Fibroblast of the aortic adventitia (primary cell): Measurements from ENCODE around the gene TMEM200B. TPM values are rescaled to one million over a fixed set of nuclear protein-coding genes. Genes with fewer than 3 reads are reported as not detected.

Experiments used
- DNase-seq: peaks from one replicate; pipeline ENCODE4 v3.0.0-alpha.2; 2010; ENCODE audit warnings: low read depth
- H3K4me3 ChIP-seq: 2 replicates; pipeline ENCODE4 v1.5.1; 2011; ENCODE audit warnings: low read depth, mild to moderate bottlenecking, control low read depth, low read length, moderate library complexity
- total RNA-seq: library from RNA; depleted of rRNA; stranded (reverse); fragments of >200 nt; gene quantifications from 2 replicates; pipeline ENCODE4 v1.2.3, GENCODE V29; 2012; ENCODE audit warnings: low replicate concordance
- TF ChIP-seq, protein P1 (sequence below): IDR thresholded peaks from 2 replicates; pipeline ENCODE4 v1.5.1; 2011; ENCODE audit warnings: mild to moderate bottlenecking, low read length, control low read depth, inconsistent platforms; ENCODE audit not compliant: insufficient read depth

The TMEM200B gene
- total RNA-seq, 1 donor = 24.9 TPM

GRCh38 chr1:29125788-29126187 lies 2.1 kb upstream of the TMEM200B start:
- TF ChIP-seq, protein P1, sequence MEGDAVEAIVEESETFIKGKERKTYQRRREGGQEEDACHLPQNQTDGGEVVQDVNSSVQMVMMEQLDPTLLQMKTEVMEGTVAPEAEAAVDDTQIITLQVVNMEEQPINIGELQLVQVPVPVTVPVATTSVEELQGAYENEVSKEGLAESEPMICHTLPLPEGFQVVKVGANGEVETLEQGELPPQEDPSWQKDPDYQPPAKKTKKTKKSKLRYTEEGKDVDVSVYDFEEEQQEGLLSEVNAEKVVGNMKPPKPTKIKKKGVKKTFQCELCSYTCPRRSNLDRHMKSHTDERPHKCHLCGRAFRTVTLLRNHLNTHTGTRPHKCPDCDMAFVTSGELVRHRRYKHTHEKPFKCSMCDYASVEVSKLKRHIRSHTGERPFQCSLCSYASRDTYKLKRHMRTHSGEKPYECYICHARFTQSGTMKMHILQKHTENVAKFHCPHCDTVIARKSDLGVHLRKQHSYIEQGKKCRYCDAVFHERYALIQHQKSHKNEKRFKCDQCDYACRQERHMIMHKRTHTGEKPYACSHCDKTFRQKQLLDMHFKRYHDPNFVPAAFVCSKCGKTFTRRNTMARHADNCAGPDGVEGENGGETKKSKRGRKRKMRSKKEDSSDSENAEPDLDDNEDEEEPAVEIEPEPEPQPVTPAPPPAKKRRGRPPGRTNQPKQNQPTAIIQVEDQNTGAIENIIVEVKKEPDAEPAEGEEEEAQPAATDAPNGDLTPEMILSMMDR = no peak
- H3K4me3 ChIP-seq = no peak overlapping the region
- no peak for DNase-seq

GRCh38 chr1:29125237-29125641 lies 1.5 kb upstream of the TMEM200B start:
- no peak for DNase-seq
- H3K4me3 ChIP-seq = peak overlapping the region; percentile 79
- TF ChIP-seq, protein P1 = no peak

DNA sequence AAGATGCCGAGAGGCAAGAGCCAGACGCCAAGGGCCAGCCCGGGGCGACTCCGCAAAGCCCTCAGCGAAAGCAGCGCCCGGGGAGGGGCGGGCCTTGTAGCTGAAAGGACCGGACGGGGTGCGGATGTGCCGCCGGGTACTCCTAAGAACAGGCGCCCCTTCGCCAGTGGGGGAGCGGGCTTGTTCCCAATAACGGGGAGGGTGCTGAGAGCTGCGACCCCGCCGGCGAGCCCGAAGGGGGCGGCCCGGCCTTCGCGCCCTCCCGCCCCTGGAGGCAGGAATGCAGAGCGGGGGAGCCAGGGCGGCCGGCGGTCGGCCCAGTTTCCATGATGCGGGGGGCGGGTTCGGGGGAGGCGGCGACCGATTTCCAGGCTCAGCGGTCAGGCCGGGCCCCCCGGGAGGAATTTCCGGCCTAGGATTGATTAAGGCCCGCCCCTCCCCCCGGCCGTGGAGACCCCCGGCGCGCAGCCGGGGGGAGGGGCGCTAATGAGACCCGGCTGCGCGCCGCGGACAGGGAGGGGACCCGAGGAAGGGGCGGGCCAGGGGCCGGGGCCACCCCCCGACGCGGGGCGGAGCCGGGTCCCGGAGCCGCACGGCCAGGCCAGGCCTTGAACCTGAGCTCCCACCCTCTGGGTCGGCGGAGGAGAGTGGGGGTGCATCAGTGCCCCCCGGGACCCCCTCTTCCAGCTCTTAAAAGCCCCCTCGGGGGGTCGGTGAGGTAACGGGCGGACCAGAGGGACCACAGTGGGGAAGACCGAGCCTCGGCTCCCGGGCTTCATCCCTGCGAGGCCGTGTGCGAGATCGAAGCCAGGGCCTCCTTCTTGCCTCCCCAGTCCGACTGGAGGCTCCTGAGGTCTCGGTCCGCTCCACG lies 898 bp upstream of the TMEM200B start:
- DNase-seq = peak; percentile 82
- TF ChIP-seq, protein P1 = peak; percentile 71

GRCh38 chr1:29123053-29123886 lies 433 bp downstream of the TMEM200B start:
- peak; percentile 36 for DNase-seq
- TF ChIP-seq, protein P1 = no peak
- H3K4me3 ChIP-seq = peak overlapping the region; percentile 79

More for the DNA sequence above, 898 bp upstream of the TMEM200B start:
- H3K4me3 ChIP-seq = peak overlapping the region; percentile 79

- TF ChIP-seq, protein P1 = no peak
- DNase-seq = peak; percentile 89
- peak overlapping the region; percentile 79 for H3K4me3 ChIP-seq
Measured at GRCh38 chr1:29122682-29123052, 1.0 kb downstream of the TMEM200B start.

DNA sequence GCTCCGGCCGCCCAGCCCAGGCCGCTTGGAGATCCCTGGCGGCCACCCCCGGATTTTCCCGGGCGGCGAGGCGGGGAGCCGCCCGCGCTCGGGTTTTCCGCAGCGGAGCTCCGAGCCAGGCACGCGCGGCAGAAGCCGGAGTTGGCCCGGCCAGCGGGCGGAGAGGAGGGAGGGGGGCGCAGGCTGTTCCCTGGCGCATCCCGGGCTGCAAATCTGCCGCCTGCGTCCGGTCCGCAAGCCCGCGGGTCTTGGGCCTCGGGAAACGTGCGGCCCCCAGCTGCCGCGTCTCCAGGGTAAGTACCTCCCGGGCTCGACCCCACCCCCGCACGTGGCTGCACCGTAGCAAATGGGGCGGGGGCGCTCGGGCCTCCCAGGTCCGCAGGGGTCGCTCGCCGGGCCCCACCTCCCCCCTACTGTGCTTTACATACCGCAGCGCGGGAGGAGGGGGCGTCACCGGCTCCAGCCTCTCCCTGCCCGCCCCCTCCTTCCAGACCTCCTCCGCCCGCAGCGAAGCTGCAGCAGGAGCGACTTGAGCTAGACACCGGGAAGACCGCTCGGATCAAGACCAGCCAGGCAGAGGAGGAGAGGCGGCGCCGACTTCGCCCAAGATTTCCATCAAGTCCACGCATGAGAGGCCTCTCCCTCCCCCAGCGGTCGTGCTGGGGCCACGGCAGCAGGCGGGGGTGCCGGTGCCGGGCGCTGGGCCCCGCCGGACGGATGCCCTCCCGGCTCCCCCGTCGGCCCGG lies 1.6 kb downstream of the TMEM200B start:
- peak overlapping the region; percentile 79 for H3K4me3 ChIP-seq
- TF ChIP-seq, protein P1 = peak; percentile 9
- DNase-seq = peak; percentile 29
